ENCODE measurements around the gene FBLN2. TPM values are rescaled to one million over a fixed set of nuclear protein-coding genes. Genes with fewer than 3 reads are reported as not detected.

FBLN2 gene
- total and polyA plus RNA-seq, 2 of the 4 experiments (the other 2 are of a cell fraction) = 11.8 to 60.8 TPM

- Histone ChIP-seq H2BK20ac (ENCODE audit: low read depth, low read length) (no peak overlapping the region), H3K4ac (ENCODE audit: low read depth, low read length) (no peak overlapping the region), H3K27ac (ENCODE audit: insufficient read depth, low read length) (no peak overlapping the region), H3K9me1 (ENCODE audit: insufficient read depth, low read length) (no peaks in the 10 kb centered on the region), H4K20me1 (ENCODE audit: insufficient read depth, low read length) (no peaks in the 10 kb centered on the region), H3K36me3 (ENCODE audit: control insufficient read depth, insufficient read depth, low read length) (no peaks in the 10 kb centered on the region), H2AK9ac (replicated peaks; ENCODE audit: low read depth, low read length, poor library complexity) (no peak overlapping the region), H3K27me3 (ENCODE audit: control insufficient read depth, insufficient read depth, low read length) (0 out of 2 replicates have a peak, but pooled peaks cover 2% of the 10 kb centered on the region), H3K4me2 (ENCODE audit: low read depth, low read length) (no peak overlapping the region), H2AFZ (replicated peaks; ENCODE audit: low read length, poor library complexity) (no peak overlapping the region), H2AK5ac (ENCODE audit: low read depth, low read length) (no peak overlapping the region), H4K91ac (ENCODE audit: insufficient read depth, low read depth, low read length) (no peak overlapping the region), H3K9ac (ENCODE audit: low read depth, low read length) (no peak overlapping the region), H4K5ac (ENCODE audit: low read depth, low read length) (no peak overlapping the region), H3K23ac (ENCODE audit: low read depth, low read length) (no peak overlapping the region), H2BK5ac (ENCODE audit: low read depth, low read length, poor library complexity, severe bottlenecking) (no peak overlapping the region), H3K79me1 (ENCODE audit: low read depth in 1 of 2, low read length in 2 of 2) (no peaks in the 10 kb centered on the region), H3K9me3 (ENCODE audit: control insufficient read depth, insufficient read depth, low read length) (no peaks in the 10 kb centered on the region), H3K18ac (ENCODE audit: low read depth, low read length) (no peak overlapping the region), H3K14ac (replicated peaks; ENCODE audit: low read depth, low read length) (no peak overlapping the region), H2BK120ac (ENCODE audit: low read depth, low read length) (no peak overlapping the region), H4K8ac (ENCODE audit: low read depth in 2 of 2, low read length in 2 of 2) (no peak overlapping the region), H3K56ac (ENCODE audit: extremely low read depth, insufficient read depth, low read length) (no peak overlapping the region), H2BK15ac (ENCODE audit: low read depth, low read length) (no peak overlapping the region), H3K4me3 (ENCODE audit: insufficient read depth, low read depth, low read length) (no peak overlapping the region), H3K4me1 (ENCODE audit: control insufficient read depth, insufficient read depth, low read length) (peaks cover 5% of the 10 kb centered on the region)
- POLR2A ChIA-PET (ENCODE audit: unreplicated experiment) = no interaction called here
- in situ Hi-C loops (cut with MboI; ENCODE audit: low sequenced_read_pairs) = no loop called here
- dilution Hi-C loops (cut with HindIII; ENCODE audit: low sequenced_read_pairs, unreplicated experiment) = no loop called here
- 95% methylated on average over 3 of the region's 5 CpGs; no CpG with 5 or more reads in 1 of the 2 experiments for WGBS, 2 experiments (ENCODE audit: extremely low coverage in 2 of 2, insufficient read length in 1 of 2)
- ATAC-seq (ENCODE audit: low read depth) (no peak), DNase-seq (no peak)
- no peak for TF ChIP-seq RCOR1 (IDR thresholded peaks at IDR 0.05; ENCODE audit: insufficient replicate concordance, low read length)
- no peak for TF ChIP-seq ELK1 (IDR thresholded peaks at IDR 0.05; ENCODE audit: borderline replicate concordance, low read depth, low read length)
- no TSS peak for BruUV-seq (replicated peaks)
- intact Hi-C loops (cut with micrococcal nuclease) = no loop called here
- CTCF ChIA-PET = interaction anchor here (0.7 kb wide), 1 partner anchor 20 kb away, joined by 3 read pairs; no protein-coding TSS in a partner anchor
These were observed 26.7 kb upstream of the FBLN2 start for GRCh38 chr3:13522236-13522635.

Measured in IMR-90 (cell line).